Measurements from ENCODE around the gene CDKN3.

DNA sequence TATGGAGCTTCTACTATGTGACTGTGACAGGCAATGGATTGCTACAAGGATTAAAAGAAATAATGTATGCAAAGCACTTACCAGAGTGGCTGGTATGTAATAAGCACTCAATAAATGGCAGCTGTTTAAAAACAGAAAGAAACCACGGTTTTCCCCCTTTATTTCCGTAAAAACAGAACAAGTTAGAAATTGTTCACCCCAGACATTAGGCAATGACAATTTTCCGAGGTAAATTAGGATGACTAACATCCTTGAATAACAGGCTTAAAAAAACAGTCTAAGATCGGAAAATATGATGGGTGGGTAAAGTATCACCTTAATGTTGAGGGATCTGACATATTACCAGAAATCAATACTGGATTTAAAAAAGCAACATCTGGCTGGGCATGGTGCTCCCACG is 65.2 kb downstream of the CDKN3 start:
- TF ChIP-seq, protein P1, sequence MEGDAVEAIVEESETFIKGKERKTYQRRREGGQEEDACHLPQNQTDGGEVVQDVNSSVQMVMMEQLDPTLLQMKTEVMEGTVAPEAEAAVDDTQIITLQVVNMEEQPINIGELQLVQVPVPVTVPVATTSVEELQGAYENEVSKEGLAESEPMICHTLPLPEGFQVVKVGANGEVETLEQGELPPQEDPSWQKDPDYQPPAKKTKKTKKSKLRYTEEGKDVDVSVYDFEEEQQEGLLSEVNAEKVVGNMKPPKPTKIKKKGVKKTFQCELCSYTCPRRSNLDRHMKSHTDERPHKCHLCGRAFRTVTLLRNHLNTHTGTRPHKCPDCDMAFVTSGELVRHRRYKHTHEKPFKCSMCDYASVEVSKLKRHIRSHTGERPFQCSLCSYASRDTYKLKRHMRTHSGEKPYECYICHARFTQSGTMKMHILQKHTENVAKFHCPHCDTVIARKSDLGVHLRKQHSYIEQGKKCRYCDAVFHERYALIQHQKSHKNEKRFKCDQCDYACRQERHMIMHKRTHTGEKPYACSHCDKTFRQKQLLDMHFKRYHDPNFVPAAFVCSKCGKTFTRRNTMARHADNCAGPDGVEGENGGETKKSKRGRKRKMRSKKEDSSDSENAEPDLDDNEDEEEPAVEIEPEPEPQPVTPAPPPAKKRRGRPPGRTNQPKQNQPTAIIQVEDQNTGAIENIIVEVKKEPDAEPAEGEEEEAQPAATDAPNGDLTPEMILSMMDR (IDR thresholded peaks at IDR 0.05): no peak
- TF ChIP-seq POLR2AphosphoS5 (IDR thresholded peaks at IDR 0.05): no peak
- TF ChIP-seq EP300 (IDR thresholded peaks at IDR 0.05; ENCODE audit: low read depth): no peak

All from transverse colon (tissue), 4 donors.